Choroid plexus epithelial cell (primary cell): ENCODE measurements around the gene CABP2.
"Not testable (repeated sequence)": the region's sequence is repeated elsewhere in the genome, so short reads cannot be mapped to it uniquely, and the experiment has no call there.

Experiments used
- DNase-seq: peaks from one replicate; pipeline ENCODE4 v3.0.0-alpha.2; 2010; ENCODE audit warnings: low read depth
- H3K4me3 ChIP-seq: 2 replicates; pipeline ENCODE4 v1.5.1; 2011; ENCODE audit warnings: low read depth, mild to moderate bottlenecking, control low read depth, low read length, moderate library complexity
- CTCF ChIP-seq: conservative IDR thresholded peaks from 2 replicates; pipeline ENCODE4 v1.5.1; 2011; ENCODE audit warnings: low read depth, mild to moderate bottlenecking, control low read depth, inconsistent platforms, low read length, moderate library complexity

Gene CABP2

GRCh38 chr11:67522844-67523555 lies at the start of gene CABP2:
TSS of gene CABP2 (minus strand) at chr11:67523446. CDS start at chr11:67523326, 120 bp downstream.
- no peak for DNase-seq
- TF ChIP-seq CTCF: no peak
- no peak within 1 kb of the TSS for H3K4me3 ChIP-seq

- peak; percentile 80 for TF ChIP-seq CTCF
- no peak overlapping the region for H3K4me3 ChIP-seq
- DNase-seq: peak; percentile 70
These were observed 49.6 kb upstream of the CABP2 start for GRCh38 chr11:67572747-67573419.

- H3K4me3 ChIP-seq: no peak overlapping the region
- no peak for TF ChIP-seq CTCF
- no peak for DNase-seq
These were observed 49.1 kb upstream of the CABP2 start for GRCh38 chr11:67572305-67572704.

GRCh38 chr11:67571443-67571842 lies 48.2 kb upstream of the CABP2 start:
- TF ChIP-seq CTCF: no peak
- DNase-seq: no peak
- H3K4me3 ChIP-seq: no peak overlapping the region

- DNase-seq: no peak
- H3K4me3 ChIP-seq: no peak overlapping the region
- TF ChIP-seq CTCF: no peak
These were observed 41.0 kb upstream of the CABP2 start for GRCh38 chr11:67564230-67564629.

GRCh38 chr11:67563705-67564114 lies 40.5 kb upstream of the CABP2 start:
- DNase-seq: peak; percentile 87
- not testable (repeated sequence) for H3K4me3 ChIP-seq

- TF ChIP-seq CTCF: no peak
- no peak overlapping the region for H3K4me3 ChIP-seq
- no peak for DNase-seq
These were observed 39.9 kb upstream of the CABP2 start for GRCh38 chr11:67562963-67563704.
